ENCODE results near the gene ARNT2.

DNA sequence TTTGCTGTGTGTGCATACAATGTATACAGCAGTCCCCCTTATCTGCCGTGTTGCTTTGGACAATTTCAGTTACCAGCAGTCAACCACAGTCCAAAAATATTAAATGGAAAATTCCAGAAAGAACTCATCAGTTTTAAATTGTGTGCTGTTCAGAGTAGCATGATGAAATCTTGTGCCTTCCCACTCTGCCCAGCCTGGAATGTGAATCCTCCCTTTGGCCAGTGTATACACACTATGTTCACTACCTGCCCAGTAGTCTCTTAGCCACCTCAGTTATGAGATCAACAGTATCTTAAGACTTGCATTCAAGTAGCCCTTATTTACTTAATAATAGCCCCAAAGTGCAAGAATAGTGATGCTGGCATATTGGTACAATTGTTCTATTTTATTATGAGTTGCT is 157.3 kb downstream of the ARNT2 start:
- TF ChIP-seq EZH2 (IDR thresholded peaks at IDR 0.05; ENCODE audit: borderline replicate concordance, low read length) = no peak
- TF ChIP-seq, protein P1, sequence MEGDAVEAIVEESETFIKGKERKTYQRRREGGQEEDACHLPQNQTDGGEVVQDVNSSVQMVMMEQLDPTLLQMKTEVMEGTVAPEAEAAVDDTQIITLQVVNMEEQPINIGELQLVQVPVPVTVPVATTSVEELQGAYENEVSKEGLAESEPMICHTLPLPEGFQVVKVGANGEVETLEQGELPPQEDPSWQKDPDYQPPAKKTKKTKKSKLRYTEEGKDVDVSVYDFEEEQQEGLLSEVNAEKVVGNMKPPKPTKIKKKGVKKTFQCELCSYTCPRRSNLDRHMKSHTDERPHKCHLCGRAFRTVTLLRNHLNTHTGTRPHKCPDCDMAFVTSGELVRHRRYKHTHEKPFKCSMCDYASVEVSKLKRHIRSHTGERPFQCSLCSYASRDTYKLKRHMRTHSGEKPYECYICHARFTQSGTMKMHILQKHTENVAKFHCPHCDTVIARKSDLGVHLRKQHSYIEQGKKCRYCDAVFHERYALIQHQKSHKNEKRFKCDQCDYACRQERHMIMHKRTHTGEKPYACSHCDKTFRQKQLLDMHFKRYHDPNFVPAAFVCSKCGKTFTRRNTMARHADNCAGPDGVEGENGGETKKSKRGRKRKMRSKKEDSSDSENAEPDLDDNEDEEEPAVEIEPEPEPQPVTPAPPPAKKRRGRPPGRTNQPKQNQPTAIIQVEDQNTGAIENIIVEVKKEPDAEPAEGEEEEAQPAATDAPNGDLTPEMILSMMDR (IDR thresholded peaks at IDR 0.05; ENCODE audit: low read length) = no peak

All from OCI-LY1 (cell line).